ENCODE measurements around the gene EIF1AD.

Gene EIF1AD

GRCh38 chr11:66002648-66003225 lies 780 bp upstream of the EIF1AD start:
- no peak for DNase-seq

- peak; percentile 62 for DNase-seq
Measured at GRCh38 chr11:65997286-65997685, 4.7 kb downstream of the EIF1AD start.

- DNase-seq = no peak
Measured at GRCh38 chr11:65992056-65992455, 9.9 kb downstream of the EIF1AD start.

GRCh38 chr11:65988791-65989592 lies 13.0 kb downstream of the EIF1AD start:
- peak; percentile 93 for DNase-seq

- no peak for DNase-seq
Measured at GRCh38 chr11:65987336-65987735, 14.6 kb downstream of the EIF1AD start.

DNA sequence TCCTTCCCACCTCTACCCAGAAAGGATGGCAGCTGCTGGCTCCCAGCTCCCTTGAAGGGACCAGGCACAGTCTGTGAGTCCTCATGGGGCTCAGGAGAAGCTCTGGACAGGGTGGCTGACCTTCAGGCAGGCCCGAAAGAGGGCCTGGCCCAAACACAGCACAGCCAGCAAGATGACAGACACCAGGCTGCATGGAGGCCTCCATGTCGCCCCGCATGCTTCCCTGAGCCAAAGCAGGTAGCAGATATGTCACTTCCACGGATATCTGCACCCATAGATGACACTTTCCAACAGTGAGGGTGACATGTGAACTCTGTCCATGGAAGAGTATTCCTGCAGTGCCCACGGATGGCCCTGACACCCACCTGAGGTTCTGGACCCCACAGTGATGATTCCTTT lies 18.4 kb downstream of the EIF1AD start:
- DNase-seq = no peak

DNA sequence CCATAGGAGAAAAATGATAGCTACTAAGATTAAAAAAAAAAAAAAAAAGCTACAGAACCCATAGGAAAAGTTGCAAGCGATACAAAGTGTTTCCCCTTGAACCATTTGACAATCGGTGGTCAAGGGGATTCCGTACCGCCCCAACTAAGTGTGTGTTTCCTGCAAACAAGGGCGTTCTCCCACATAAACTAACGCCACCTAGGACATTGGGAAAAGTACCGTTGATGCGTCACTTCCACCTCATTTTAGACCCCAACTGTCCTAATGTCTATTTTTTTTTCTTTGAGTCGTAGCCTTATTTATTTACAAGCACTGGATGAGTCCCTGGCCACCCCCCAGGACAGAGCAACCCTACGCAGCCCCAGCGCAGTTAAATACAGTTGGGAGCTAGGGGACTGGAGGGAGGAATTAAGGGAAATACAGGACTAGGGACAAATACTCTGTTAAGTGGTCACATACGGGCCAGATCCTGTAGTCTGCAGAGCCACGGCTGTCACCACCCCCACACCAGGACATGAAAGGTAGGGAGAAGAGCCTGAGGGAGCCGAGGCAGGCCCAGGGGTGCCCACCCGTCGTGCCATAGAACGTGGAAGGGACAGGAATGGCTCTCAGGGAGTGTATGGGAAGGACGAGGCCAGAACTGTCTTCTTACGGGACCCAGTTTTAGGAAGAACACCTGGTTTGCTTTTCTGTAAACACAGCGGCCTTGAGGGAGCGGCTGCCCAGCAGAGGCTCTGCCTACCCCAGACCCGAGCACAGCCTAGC lies 19.0 kb downstream of the EIF1AD start:
- DNase-seq = no peak

DNA sequence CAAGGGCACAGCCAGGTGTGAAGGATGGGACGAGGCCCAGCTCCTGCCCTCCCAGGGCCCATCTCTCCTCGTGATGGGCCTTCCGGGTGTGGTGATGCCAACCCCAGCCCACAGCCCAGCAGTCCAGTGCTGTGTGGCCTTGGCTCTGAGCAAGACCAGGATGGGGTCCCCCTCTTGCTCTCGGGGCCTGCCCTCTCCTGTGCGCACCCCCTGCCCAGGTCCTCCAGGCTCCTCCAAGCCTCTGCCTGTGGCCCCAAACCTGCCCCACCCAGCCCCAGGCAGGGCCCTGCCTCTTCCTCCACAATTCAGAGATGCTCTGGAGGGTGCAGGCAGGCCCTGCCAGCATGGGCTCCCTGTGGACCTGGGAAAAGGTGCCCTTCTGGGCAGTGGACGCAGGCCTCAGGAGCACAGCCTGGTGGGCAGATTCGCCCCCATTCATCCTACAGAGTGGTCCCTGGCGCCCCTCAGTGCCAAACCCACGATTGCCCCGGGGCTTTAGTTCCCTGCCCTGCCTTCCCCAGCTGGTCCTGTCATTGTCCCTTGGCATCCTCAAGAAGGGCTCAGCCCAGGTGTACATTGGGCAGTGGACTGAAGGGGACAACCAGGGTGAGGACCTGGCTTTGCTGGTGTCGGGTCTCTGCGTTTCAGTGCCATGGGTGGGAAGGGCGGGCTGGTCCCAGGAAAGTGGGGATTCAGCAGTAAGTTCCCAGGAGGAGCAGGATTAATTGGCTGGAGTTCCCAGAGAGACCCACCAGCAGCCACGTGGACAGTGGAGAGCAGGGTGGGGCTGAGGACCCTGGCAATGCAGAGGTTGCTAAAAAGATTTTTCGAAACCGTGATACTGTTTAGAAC lies 19.8 kb downstream of the EIF1AD start:
- DNase-seq = no peak

GRCh38 chr11:65981101-65981740 lies 20.7 kb downstream of the EIF1AD start:
- no peak for DNase-seq

GRCh38 chr11:65979261-65979759 lies 22.6 kb downstream of the EIF1AD start:
- DNase-seq = no peak

GRCh38 chr11:65978391-65979238 lies 23.3 kb downstream of the EIF1AD start:
- DNase-seq = no peak

DNA sequence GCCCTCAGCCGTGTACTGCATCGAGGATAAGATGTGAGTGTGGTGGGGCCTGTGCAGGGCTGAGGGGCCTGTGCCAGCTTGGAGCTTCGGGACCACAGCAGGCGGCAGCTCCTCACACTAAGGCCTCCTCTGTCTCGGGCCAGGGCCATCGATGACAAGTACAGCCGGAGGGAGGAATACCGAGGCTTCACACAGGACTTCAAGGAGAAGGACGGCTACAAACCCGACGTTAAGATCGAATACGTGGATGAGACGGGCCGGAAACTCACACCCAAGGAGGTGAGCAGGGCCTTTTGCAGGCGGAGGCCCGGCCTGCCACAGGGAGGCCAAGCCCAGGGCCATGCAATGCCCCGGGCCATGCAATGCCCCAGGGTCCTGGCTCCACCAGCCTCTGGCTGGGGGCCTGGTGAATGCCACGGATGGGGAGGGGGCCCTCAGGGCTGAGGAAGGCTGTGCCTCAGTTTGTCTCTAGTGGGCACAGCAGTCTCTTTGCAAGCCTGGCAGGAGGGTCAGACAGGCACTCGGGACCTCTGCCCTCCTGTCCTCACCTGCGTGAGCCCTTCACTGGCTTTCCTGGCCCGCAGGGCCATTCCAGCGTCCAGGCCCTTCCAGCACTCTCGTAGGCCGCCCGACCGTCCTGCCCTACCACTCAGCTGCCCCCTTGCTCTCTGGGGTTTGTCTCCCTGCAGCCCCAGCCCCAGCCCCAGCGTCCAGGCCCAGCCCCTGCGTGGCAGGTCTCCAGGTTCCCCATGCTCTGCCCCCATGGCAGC lies 24.2 kb downstream of the EIF1AD start:
- DNase-seq = no peak

- DNase-seq = no peak
Measured at GRCh38 chr11:65976216-65977176, 25.5 kb downstream of the EIF1AD start.

GRCh38 chr11:65975771-65976170 lies 26.2 kb downstream of the EIF1AD start:
- DNase-seq = no peak

GRCh38 chr11:65973439-65974110 lies 28.4 kb downstream of the EIF1AD start:
- DNase-seq = no peak

DNA sequence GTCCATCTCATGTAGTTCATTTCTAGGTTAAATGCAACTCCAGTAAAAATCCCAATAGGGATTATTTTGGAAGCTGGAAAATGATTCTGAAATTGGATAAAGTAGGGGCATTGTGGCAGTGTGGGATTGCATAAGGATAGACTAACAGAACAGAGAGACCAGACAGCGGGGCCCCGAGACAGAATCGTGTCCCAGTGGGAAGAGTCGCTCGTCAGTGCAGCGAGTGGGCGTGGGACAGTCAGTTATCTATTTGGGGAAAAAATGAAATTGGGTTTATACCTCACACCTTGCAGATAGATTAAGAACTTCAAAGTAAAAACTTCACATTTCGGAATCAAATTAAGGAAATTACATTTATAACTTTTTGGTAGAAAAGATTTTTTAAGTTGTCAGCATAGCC lies 29.8 kb downstream of the EIF1AD start:
- no peak for DNase-seq

GRCh38 chr11:65968600-65969482 lies 33.1 kb downstream of the EIF1AD start:
- peak; percentile 58 for DNase-seq
